Panc1 (cell line): ENCODE measurements around the gene N4BP2L2.

Source experiments
- CTCF ChIP-seq: fragments of 450-650 bp; IDR thresholded peaks from 2 replicates; pipeline ENCODE4 v1.5.1; 2017; ENCODE audit warnings: mild to moderate bottlenecking
- POLR2AphosphoS5 ChIP-seq: IDR thresholded peaks from 2 replicates; pipeline ENCODE4 v1.6.1; 2012; ENCODE audit warnings: mild to moderate bottlenecking, low read depth, low read length, moderate library complexity
- TCF7L2 ChIP-seq: IDR thresholded peaks from 2 replicates; pipeline ENCODE4 v1.6.1; 2011; ENCODE audit warnings: mild to moderate bottlenecking, low read depth, low read length, inconsistent platforms
- TF ChIP-seq, protein P1 (sequence below), 2 experiments: IDR thresholded peaks; 2 replicates each; pipeline ENCODE4 v1.6.1; 2011 to 2012; ENCODE audit warnings: low read depth in 2 of 2, control low read depth in 1 of 2, low read length in 1 of 2, mild to moderate bottlenecking in 1 of 2, moderate library complexity in 1 of 2; ENCODE audit not compliant: insufficient read depth in 1 of 2

DNA sequence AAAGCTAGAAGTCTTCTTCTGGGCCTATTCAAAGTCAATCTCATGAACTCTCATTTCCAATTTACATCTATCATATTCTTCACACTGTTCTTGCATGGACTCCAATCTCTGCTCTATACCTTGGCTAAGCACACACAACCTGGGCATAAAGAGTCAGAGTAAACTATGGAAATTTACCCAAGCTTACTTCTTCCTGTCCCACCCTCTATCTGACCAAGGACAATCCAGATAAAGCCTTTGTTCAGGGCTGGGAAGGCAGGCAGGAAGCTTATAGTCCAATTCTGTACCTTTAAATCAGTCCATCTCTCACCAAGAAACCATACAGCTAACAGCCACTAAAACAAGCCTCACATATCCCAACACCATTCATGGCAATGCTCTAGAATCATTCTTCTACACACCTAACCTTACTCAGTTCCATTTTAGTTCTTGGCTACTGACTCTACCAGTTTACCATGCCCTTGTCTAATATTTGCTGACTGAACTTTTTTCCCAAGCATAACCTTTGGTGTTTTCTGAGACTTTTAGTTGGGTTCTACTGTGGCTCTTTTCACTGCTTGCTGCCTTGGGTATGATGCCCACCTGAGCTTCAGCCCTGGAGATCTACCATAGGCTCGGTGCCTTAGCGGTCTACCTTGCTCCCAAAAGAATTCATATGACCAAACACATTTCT, 38.9 kb downstream of the N4BP2L2 start:
- TF ChIP-seq CTCF (no peak), POLR2AphosphoS5 (no peak), TCF7L2 (no peak)
- TF ChIP-seq, protein P1, sequence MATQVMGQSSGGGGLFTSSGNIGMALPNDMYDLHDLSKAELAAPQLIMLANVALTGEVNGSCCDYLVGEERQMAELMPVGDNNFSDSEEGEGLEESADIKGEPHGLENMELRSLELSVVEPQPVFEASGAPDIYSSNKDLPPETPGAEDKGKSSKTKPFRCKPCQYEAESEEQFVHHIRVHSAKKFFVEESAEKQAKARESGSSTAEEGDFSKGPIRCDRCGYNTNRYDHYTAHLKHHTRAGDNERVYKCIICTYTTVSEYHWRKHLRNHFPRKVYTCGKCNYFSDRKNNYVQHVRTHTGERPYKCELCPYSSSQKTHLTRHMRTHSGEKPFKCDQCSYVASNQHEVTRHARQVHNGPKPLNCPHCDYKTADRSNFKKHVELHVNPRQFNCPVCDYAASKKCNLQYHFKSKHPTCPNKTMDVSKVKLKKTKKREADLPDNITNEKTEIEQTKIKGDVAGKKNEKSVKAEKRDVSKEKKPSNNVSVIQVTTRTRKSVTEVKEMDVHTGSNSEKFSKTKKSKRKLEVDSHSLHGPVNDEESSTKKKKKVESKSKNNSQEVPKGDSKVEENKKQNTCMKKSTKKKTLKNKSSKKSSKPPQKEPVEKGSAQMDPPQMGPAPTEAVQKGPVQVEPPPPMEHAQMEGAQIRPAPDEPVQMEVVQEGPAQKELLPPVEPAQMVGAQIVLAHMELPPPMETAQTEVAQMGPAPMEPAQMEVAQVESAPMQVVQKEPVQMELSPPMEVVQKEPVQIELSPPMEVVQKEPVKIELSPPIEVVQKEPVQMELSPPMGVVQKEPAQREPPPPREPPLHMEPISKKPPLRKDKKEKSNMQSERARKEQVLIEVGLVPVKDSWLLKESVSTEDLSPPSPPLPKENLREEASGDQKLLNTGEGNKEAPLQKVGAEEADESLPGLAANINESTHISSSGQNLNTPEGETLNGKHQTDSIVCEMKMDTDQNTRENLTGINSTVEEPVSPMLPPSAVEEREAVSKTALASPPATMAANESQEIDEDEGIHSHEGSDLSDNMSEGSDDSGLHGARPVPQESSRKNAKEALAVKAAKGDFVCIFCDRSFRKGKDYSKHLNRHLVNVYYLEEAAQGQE (IDR thresholded peaks at IDR 0.05; ENCODE audit: insufficient read depth in 1 of 2, low read depth in 2 of 2, low read length in 1 of 2) = no peak
